ENCODE data around the gene EIF2B2. TPM values are rescaled to one million over a fixed set of nuclear protein-coding genes. Genes with fewer than 3 reads are reported as not detected.

Gene EIF2B2
- total RNA-seq, 4 donors from 2014 or later = 42.9 to 55.4 (median 51.1) TPM

- Histone ChIP-seq H3K9me3 (no peaks in the 10 kb centered on the region), H3K27ac (no peak overlapping the region), H3K27me3 (no peaks in the 10 kb centered on the region), H3K36me3 (no peaks in the 10 kb centered on the region), H3K4me1 (no peaks in the 10 kb centered on the region), H3K4me3 (no peak overlapping the region)
- TF ChIP-seq POLR2A (IDR thresholded peaks at IDR 0.05) (no peak), EP300 (IDR thresholded peaks at IDR 0.05; ENCODE audit: low read depth) (no peak), POLR2AphosphoS5 (IDR thresholded peaks at IDR 0.05) (no peak)
- TF ChIP-seq, protein P1, sequence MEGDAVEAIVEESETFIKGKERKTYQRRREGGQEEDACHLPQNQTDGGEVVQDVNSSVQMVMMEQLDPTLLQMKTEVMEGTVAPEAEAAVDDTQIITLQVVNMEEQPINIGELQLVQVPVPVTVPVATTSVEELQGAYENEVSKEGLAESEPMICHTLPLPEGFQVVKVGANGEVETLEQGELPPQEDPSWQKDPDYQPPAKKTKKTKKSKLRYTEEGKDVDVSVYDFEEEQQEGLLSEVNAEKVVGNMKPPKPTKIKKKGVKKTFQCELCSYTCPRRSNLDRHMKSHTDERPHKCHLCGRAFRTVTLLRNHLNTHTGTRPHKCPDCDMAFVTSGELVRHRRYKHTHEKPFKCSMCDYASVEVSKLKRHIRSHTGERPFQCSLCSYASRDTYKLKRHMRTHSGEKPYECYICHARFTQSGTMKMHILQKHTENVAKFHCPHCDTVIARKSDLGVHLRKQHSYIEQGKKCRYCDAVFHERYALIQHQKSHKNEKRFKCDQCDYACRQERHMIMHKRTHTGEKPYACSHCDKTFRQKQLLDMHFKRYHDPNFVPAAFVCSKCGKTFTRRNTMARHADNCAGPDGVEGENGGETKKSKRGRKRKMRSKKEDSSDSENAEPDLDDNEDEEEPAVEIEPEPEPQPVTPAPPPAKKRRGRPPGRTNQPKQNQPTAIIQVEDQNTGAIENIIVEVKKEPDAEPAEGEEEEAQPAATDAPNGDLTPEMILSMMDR (IDR thresholded peaks at IDR 0.05) = no peak
- WGBS, 2 donors (ENCODE audit: low coverage in 1 of 2) = 60 to 73% methylated on average over 1 to 5 of the region's 5 CpGs
- intact Hi-C loops (cut with DNase I; ENCODE audit: low total_unique reads) = loop anchor here (5.0 kb wide), 1 partner anchor 800 kb away; no protein-coding TSS in a partner anchor
- no peak for DNase-seq
- in situ Hi-C loops (cut with MboI; ENCODE audit: low pct_ligation_motif_present in 1 of 4, low pct_unique_long_range_greater_than_20kb in 1 of 4, low sequenced_read_pairs in 3 of 4) = no loop called here
Measured at GRCh38 chr14:74981833-74982232, 20.9 kb upstream of the EIF2B2 start.

- no peak for DNase-seq
- Histone ChIP-seq H3K4me3 (no peak overlapping the region), H3K9me3 (no peaks in the 10 kb centered on the region), H3K4me1 (no peaks in the 10 kb centered on the region), H3K27me3 (no peaks in the 10 kb centered on the region), H3K36me3 (no peaks in the 10 kb centered on the region), H3K27ac (no peak overlapping the region)
- in situ Hi-C loops (cut with MboI; ENCODE audit: low pct_ligation_motif_present in 1 of 4, low pct_unique_long_range_greater_than_20kb in 1 of 4, low sequenced_read_pairs in 3 of 4) = no loop called here
- TF ChIP-seq, protein P1 (IDR thresholded peaks at IDR 0.05) = no peak
- TF ChIP-seq POLR2A (IDR thresholded peaks at IDR 0.05) = no peak
- no peak for TF ChIP-seq POLR2AphosphoS5 (IDR thresholded peaks at IDR 0.05)
- TF ChIP-seq EP300 (IDR thresholded peaks at IDR 0.05; ENCODE audit: low read depth) = no peak
- WGBS, 2 donors (ENCODE audit: low coverage in 1 of 2) = 89 to 100% methylated on average over 2 to 4 of the region's 4 CpGs
- intact Hi-C loops (cut with DNase I; ENCODE audit: low total_unique reads) = loop anchor here (5.0 kb wide), 1 partner anchor 800 kb away; no protein-coding TSS in a partner anchor
Measured at GRCh38 chr14:74982661-74983060, 20.1 kb upstream of the EIF2B2 start.

- Histone ChIP-seq H3K4me3 (no peak overlapping the region), H3K27ac (no peak overlapping the region), H3K4me1 (no peaks in the 10 kb centered on the region), H3K27me3 (no peaks in the 10 kb centered on the region), H3K36me3 (no peaks in the 10 kb centered on the region), H3K9me3 (no peaks in the 10 kb centered on the region)
- intact Hi-C loops (cut with DNase I; ENCODE audit: low total_unique reads) (loop anchor here (5.0 kb wide), 1 partner anchor 801 kb away; no protein-coding TSS in a partner anchor), in situ Hi-C loops (cut with MboI; ENCODE audit: low pct_ligation_motif_present in 1 of 4, low pct_unique_long_range_greater_than_20kb in 1 of 4, low sequenced_read_pairs in 3 of 4) (no loop called here)
- WGBS, 2 donors (ENCODE audit: low coverage in 1 of 2) = 86 to 100% methylated on average over 1 of the region's 1 CpG
- TF ChIP-seq, protein P1 (IDR thresholded peaks at IDR 0.05) = no peak
- TF ChIP-seq EP300 (IDR thresholded peaks at IDR 0.05; ENCODE audit: low read depth) (no peak), POLR2AphosphoS5 (IDR thresholded peaks at IDR 0.05) (no peak), POLR2A (IDR thresholded peaks at IDR 0.05) (no peak)
- DNase-seq = no peak
Measured at GRCh38 chr14:74983343-74983742, 19.4 kb upstream of the EIF2B2 start.

GRCh38 chr14:74984236-74985027 is 18.3 kb upstream of the EIF2B2 start:
- H3K36me3 ChIP-seq = no peaks in the 10 kb centered on the region
- no peak for TF ChIP-seq POLR2A (IDR thresholded peaks at IDR 0.05)
- TF ChIP-seq, protein P1 (IDR thresholded peaks at IDR 0.05) = no peak
- TF ChIP-seq POLR2AphosphoS5 (IDR thresholded peaks at IDR 0.05) = no peak
- TF ChIP-seq EP300 (IDR thresholded peaks at IDR 0.05; ENCODE audit: low read depth) = no peak
- H3K4me3 ChIP-seq = no peak overlapping the region
- H3K27me3 ChIP-seq = no peaks in the 10 kb centered on the region
- DNase-seq = no peak
- no peaks in the 10 kb centered on the region for H3K4me1 ChIP-seq
- intact Hi-C loops (cut with DNase I; ENCODE audit: low total_unique reads) (loop anchor here (5.0 kb wide), 1 partner anchor 802 kb away; no protein-coding TSS in a partner anchor), in situ Hi-C loops (cut with MboI; ENCODE audit: low pct_ligation_motif_present in 1 of 4, low pct_unique_long_range_greater_than_20kb in 1 of 4, low sequenced_read_pairs in 3 of 4) (no loop called here)
- no peak overlapping the region for H3K27ac ChIP-seq
- WGBS, 2 donors (ENCODE audit: low coverage in 1 of 2) = 89 to 100% methylated on average over 3 to 15 of the region's 16 CpGs
- H3K9me3 ChIP-seq = no peaks in the 10 kb centered on the region
